ENCODE data around the gene DESI1. TPM values are rescaled to one million over a fixed set of nuclear protein-coding genes. Genes with fewer than 3 reads are reported as not detected.
"Not testable (repeated sequence)": the region's sequence is repeated elsewhere in the genome, so short reads cannot be mapped to it uniquely, and the experiment has no call there.

Gene DESI1
- total RNA-seq, 1 donor from 2014 or later: 29.5 TPM

GRCh38 chr22:41562461-41562860 lies 58.4 kb downstream of the DESI1 start:
- H3K4me1 ChIP-seq: peaks cover 12% of the 10 kb centered on the region
- H3K27ac ChIP-seq: no peak overlapping the region
- H3K36me3 ChIP-seq: no peaks in the 10 kb centered on the region
- no peaks in the 10 kb centered on the region for H3K27me3 ChIP-seq
- ATAC-seq (no peak), DNase-seq (no peak)
- TF ChIP-seq CTCF (IDR thresholded peaks at IDR 0.05): no peak
- H3K9me3 ChIP-seq: no peaks in the 10 kb centered on the region
- intact Hi-C loops (cut with DNase I): no loop called here
- H3K4me3 ChIP-seq: no peak overlapping the region

DNA sequence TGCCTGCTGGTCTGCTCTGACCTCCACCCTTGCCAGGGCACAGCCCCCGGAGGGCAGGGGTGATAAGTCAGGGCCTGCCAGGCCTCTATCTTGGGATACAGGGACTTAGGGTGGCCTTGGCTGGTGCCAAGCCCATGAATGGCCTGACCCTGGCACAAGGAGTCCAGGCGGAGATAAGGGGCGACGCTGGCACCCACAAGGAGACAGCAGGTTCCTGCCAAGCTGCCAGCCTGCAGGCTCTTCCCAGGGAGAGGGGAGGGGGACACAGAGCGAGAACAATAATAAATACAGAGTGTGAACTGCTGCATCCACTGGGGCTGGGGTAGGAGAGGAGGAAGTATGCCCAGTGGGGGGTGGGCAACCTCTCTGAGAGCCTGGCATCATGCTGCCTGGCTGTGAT lies 59.1 kb downstream of the DESI1 start:
- peak overlapping the region; percentile 58 for H3K27ac ChIP-seq
- TF ChIP-seq CTCF (IDR thresholded peaks at IDR 0.05): no peak
- peak overlapping the region; percentile 39 for H3K4me3 ChIP-seq
- intact Hi-C loops (cut with DNase I): no loop called here
- no peaks in the 10 kb centered on the region for H3K27me3 ChIP-seq
- H3K9me3 ChIP-seq: no peaks in the 10 kb centered on the region
- H3K4me1 ChIP-seq: peaks cover 19% of the 10 kb centered on the region
- no peak for ATAC-seq
- DNase-seq: no peak
- no peaks in the 10 kb centered on the region for H3K36me3 ChIP-seq

DNA sequence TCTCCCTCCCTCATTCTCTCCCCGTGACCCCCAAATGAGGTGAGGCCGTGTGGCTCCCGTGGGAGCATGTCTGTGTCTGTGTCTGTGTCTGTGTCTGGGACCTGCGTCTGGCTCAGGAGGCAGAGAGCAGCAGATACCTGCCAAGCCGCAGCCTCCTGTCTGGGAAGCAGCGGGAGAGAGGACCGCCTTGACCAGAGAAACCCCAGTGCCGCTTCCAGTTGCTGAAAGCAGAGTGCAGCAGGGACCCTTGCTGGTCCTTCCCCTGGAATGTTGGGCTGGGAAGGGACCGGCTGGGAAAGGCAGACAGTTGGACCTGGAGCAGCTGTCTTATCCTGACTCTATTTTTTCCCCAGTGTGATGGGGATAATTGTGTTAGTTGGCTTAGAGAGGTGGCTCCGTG lies 59.5 kb downstream of the DESI1 start:
- no peak for ATAC-seq
- Histone ChIP-seq H3K27ac (peak overlapping the region; percentile 58), H3K27me3 (no peaks in the 10 kb centered on the region), H3K9me3 (no peaks in the 10 kb centered on the region), H3K36me3 (no peaks in the 10 kb centered on the region), H3K4me1 (peaks cover 23% of the 10 kb centered on the region), H3K4me3 (peak overlapping the region; percentile 39)
- intact Hi-C loops (cut with DNase I): no loop called here
- DNase-seq: no peak
- TF ChIP-seq CTCF (IDR thresholded peaks at IDR 0.05): no peak

DNA sequence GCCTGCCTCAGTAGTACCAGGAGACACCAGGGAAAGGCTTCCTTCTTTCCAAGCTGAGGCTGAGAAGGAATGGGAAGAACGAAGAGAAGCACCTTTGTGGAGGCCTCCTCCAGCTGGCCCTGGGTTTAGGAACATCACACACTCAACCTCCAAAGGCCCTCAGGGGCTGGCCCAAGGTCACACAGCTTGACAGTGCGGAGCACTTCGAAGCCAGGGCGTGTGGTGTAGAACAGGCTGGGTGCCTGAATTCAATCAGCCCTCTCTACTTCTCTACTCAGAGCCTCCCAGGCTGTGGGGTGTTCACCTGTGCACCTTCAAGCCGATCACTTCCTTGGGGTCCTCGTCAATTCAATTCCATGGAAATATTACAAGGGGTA lies 60.8 kb downstream of the DESI1 start:
- H3K9me3 ChIP-seq: no peaks in the 10 kb centered on the region
- peak overlapping the region; percentile 39 for H3K4me3 ChIP-seq
- no peaks in the 10 kb centered on the region for H3K27me3 ChIP-seq
- intact Hi-C loops (cut with DNase I): no loop called here
- ATAC-seq: no peak
- peaks cover 26% of the 10 kb centered on the region for H3K4me1 ChIP-seq
- H3K36me3 ChIP-seq: no peaks in the 10 kb centered on the region
- DNase-seq: no peak
- peak overlapping the region; percentile 58 for H3K27ac ChIP-seq
- no peak for TF ChIP-seq CTCF (IDR thresholded peaks at IDR 0.05)

GRCh38 chr22:41558241-41558630 lies 62.6 kb downstream of the DESI1 start:
- H3K27me3 ChIP-seq; DNase-seq; ATAC-seq; H3K36me3 ChIP-seq; H3K4me3 ChIP-seq; intact Hi-C loops (cut with DNase I); H3K9me3 ChIP-seq: not testable (repeated sequence)
- Histone ChIP-seq H3K4me1 (peaks cover 26% of the 10 kb centered on the region), H3K27ac (peak overlapping the region; percentile 67)

DNA sequence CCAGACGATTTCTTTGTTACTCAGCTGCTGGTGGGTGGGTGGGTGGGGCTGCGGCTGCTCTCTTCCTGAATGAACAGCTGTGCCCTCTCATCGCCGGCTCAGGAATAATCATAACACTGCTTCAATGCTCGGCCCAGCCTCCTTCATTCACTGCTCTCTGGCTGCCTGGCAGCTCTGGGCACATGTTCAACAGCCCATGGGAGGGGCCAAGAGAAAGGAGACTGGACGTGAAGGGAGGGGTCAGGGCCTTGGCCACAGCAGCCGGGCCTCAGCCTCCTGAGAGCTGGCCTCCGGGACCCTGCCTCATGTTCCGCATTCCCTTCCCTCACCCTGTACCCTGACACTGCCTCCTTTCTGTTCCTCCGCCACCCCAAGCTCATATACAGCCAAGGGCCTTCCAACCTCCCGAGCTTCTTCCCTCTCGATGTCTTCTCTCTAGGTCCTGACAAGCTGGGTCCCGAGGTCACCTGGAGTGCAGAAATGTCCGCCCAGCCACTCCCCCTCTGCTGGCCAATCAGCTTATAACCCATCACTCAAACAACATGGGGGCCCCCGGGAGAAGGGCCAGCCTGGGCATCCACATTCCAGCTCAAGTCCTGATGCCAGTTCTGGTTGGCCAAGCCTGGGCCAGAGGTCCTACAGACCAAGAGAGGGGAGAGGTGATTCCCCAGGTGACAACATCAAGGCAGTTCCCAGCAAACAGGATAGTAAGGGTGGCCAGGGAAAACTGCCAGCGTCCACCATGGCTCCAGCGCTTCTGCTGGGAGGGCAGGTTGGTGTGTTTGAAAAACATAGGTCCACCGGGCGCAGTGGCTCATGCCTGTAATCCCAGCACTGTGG lies 63.2 kb downstream of the DESI1 start:
- H3K27me3 ChIP-seq: no peaks in the 10 kb centered on the region
- intact Hi-C loops (cut with DNase I): no loop called here
- H3K9me3 ChIP-seq: no peaks in the 10 kb centered on the region
- DNase-seq: peak; percentile 84
- ATAC-seq: peak; percentile 87
- H3K27ac ChIP-seq: peak overlapping the region; percentile 74
- H3K36me3 ChIP-seq: no peaks in the 10 kb centered on the region
- TF ChIP-seq CTCF (IDR thresholded peaks at IDR 0.05): no peak
- peaks cover 26% of the 10 kb centered on the region for H3K4me1 ChIP-seq
- H3K4me3 ChIP-seq: no peak overlapping the region

All from upper lobe of right lung (tissue), 1 donor.